Neuronal stem cell (in vitro differentiated cells): ENCODE results near the gene PRXL2B.

ENCODE experiments used
- DNase-seq: peaks from one replicate; pipeline ENCODE4 v3.0.0-alpha.2; 2013; ENCODE audit warnings: low spot score
- H2AFZ ChIP-seq: one replicate; pipeline ENCODE4 v1.6.1; 2013; ENCODE audit warnings: mild to moderate bottlenecking, low read length, inconsistent platforms
- H2AK5ac ChIP-seq: 2 replicates; pipeline ENCODE4 v1.6.1; 2013; ENCODE audit warnings: low read depth, mild to moderate bottlenecking, inconsistent platforms, low read length, moderate library complexity, mixed read lengths
- H2BK120ac ChIP-seq: 2 replicates; pipeline ENCODE4 v1.6.1; 2013; ENCODE audit warnings: low read depth, mild to moderate bottlenecking, inconsistent platforms, low read length, moderate library complexity, mixed read lengths
- H2BK12ac ChIP-seq: one replicate; pipeline ENCODE4 v1.6.1; 2013; ENCODE audit warnings: low read length, inconsistent platforms
- H2BK15ac ChIP-seq: 2 replicates; pipeline ENCODE4 v1.6.1; 2013; ENCODE audit warnings: mild to moderate bottlenecking, low read length, inconsistent platforms, mixed read lengths
- H2BK5ac ChIP-seq: one replicate; pipeline ENCODE4 v1.6.1; 2013; ENCODE audit warnings: inconsistent platforms, mild to moderate bottlenecking, low read length, moderate library complexity
- H3K14ac ChIP-seq: one replicate; pipeline ENCODE4 v1.6.1; 2013; ENCODE audit warnings: low read length, inconsistent platforms
- H3K18ac ChIP-seq: 2 replicates; pipeline ENCODE4 v1.6.1; 2013; ENCODE audit warnings: low read length, inconsistent platforms
- H3K23ac ChIP-seq: 2 replicates; pipeline ENCODE4 v1.6.1; 2013; ENCODE audit warnings: low read depth, mild to moderate bottlenecking, mixed read lengths, low read length, inconsistent platforms; ENCODE audit not compliant: poor library complexity
- H3K27ac ChIP-seq: replicated peaks from 3 replicates; pipeline ENCODE4 v1.5.1; 2013; ENCODE audit warnings: low read length, inconsistent platforms
- H3K27me3 ChIP-seq, 3 experiments: 2 replicates each; pipeline ENCODE4 v1.6.1; 2013; ENCODE audit warnings: low read length in 3 of 3, mild to moderate bottlenecking in 2 of 3, inconsistent platforms in 1 of 3, low read depth in 1 of 3, mixed read lengths in 1 of 3, moderate library complexity in 1 of 3; ENCODE audit not compliant: control insufficient read depth in 3 of 3, insufficient read depth in 3 of 3
- H3K36me3 ChIP-seq, 2 donors: replicated peaks in 1 of 2; 2 replicates each; pipeline ENCODE4 v1.6.1; 2013; ENCODE audit warnings: low read length in 2 of 2; ENCODE audit not compliant: control insufficient read depth in 2 of 2, insufficient read depth in 2 of 2
- H3K4ac ChIP-seq: 2 replicates; pipeline ENCODE4 v1.6.1; 2013; ENCODE audit warnings: inconsistent platforms, mild to moderate bottlenecking, low read length, moderate library complexity
- H3K4me1 ChIP-seq, 2 donors: 1 replicate in 1 of 2; 2 replicates in 1 of 2; pipeline ENCODE4 v1.6.1; 2013; ENCODE audit warnings: low read length in 2 of 2, low read depth in 1 of 2; ENCODE audit not compliant: control insufficient read depth in 2 of 2, insufficient read depth in 1 of 2
- H3K4me2 ChIP-seq: one replicate; pipeline ENCODE4 v1.6.1; 2013; ENCODE audit warnings: mild to moderate bottlenecking, low read length, inconsistent platforms; ENCODE audit not compliant: insufficient read depth, poor library complexity, severe bottlenecking
- H3K4me3 ChIP-seq, 2 donors: 2 replicates each; pipeline ENCODE4 v1.5.1; 2013; ENCODE audit warnings: low read length in 2 of 2, mild to moderate bottlenecking in 2 of 2, inconsistent platforms in 1 of 2, moderate library complexity in 1 of 2
- H3K79me1 ChIP-seq: one replicate; pipeline ENCODE4 v1.6.1; 2013; ENCODE audit warnings: low read depth, mild to moderate bottlenecking, inconsistent platforms, low read length, moderate library complexity
- H3K9ac ChIP-seq: one replicate; pipeline ENCODE4 v1.6.1; 2013; ENCODE audit warnings: mild to moderate bottlenecking, low read depth, low read length, inconsistent platforms; ENCODE audit not compliant: poor library complexity
- H3K9me3 ChIP-seq, 2 donors: replicated peaks in 1 of 2; 2 replicates each; pipeline versions ENCODE3 to v1.6.1; 2013; ENCODE audit warnings: low read length in 2 of 2, mild to moderate bottlenecking in 2 of 2, inconsistent platforms in 1 of 2, low read depth in 1 of 2, mixed read lengths in 1 of 2, moderate library complexity in 1 of 2; ENCODE audit not compliant: control insufficient read depth in 2 of 2, insufficient read depth in 1 of 2
- H4K8ac ChIP-seq: one replicate; pipeline ENCODE4 v1.6.1; 2013; ENCODE audit warnings: low read depth, mild to moderate bottlenecking, inconsistent platforms, low read length, moderate library complexity
- H4K91ac ChIP-seq: one replicate; pipeline ENCODE4 v1.6.1; 2013; ENCODE audit warnings: low read length, low read depth, mild to moderate bottlenecking, inconsistent platforms; ENCODE audit not compliant: poor library complexity
- WGBS, 2 donors: extraction: QIAGEN DNeasy Blood & Tissue Kit; methylation state at CpG; one replicate each; pipeline ENCODE4 v1.1.7; 2013; ENCODE audit warnings: missing lambda C conversion rate in 2 of 2, mixed read lengths in 1 of 2; ENCODE audit not compliant: insufficient read length in 2 of 2, insufficient replicate concordance in 1 of 2; ENCODE audit errors: extremely low coverage in 2 of 2; 5-methylcytosine and 5-hydroxymethylcytosine counted together

The PRXL2B gene

GRCh38 chr1:2542246-2542915 lies 44.2 kb upstream of the PRXL2B start:
- H3K4me2 ChIP-seq = no peak overlapping the region
- peak overlapping the region; percentile 96 for H2BK15ac ChIP-seq
- peak overlapping the region; percentile 100 for H2BK5ac ChIP-seq
- H3K36me3 ChIP-seq = no peaks in the 10 kb centered on the region
- H3K18ac ChIP-seq = peak overlapping the region; percentile 100
- H3K4me3 ChIP-seq = no peak overlapping the region
- H3K4me1 ChIP-seq = peaks cover 55% of the 10 kb centered on the region in 2 donors
- peak overlapping the region; percentile 100 for H2AK5ac ChIP-seq
- peaks cover 18% of the 10 kb centered on the region for H3K79me1 ChIP-seq
- no peak overlapping the region for H4K8ac ChIP-seq
- no peak for DNase-seq
- H3K23ac ChIP-seq = peak overlapping the region; percentile 75
- H2AFZ ChIP-seq = no peak overlapping the region
- H4K91ac ChIP-seq = peak overlapping the region; percentile 99
- peaks cover 2 to 4% of the 10 kb centered on the region in 2 donors for H3K9me3 ChIP-seq
- no CpG with 5 or more reads among the region's 11 CpGs for WGBS, 2 donors
- H2BK120ac ChIP-seq = peak overlapping the region; percentile 98
- peak overlapping the region; percentile 61 for H3K9ac ChIP-seq
- peaks cover 0 to 20% (median 0%) of the 10 kb centered on the region in 3 experiments for H3K27me3 ChIP-seq
- H3K4ac ChIP-seq = peak overlapping the region; percentile 99
- H3K27ac ChIP-seq = peak overlapping the region; percentile 10
- H2BK12ac ChIP-seq = peak overlapping the region; percentile 100
- peak overlapping the region; percentile 47 for H3K14ac ChIP-seq

GRCh38 chr1:2543543-2544092 lies 43.0 kb upstream of the PRXL2B start:
- no peak overlapping the region for H4K8ac ChIP-seq
- peak overlapping the region; percentile 100 for H3K18ac ChIP-seq
- H3K4me1 ChIP-seq = peaks cover 61 to 66% of the 10 kb centered on the region in 2 donors
- H3K27me3 ChIP-seq = peaks cover 0 to 8% (median 0%) of the 10 kb centered on the region in 3 experiments
- WGBS, 2 donors = no CpG with 5 or more reads among the region's 26 CpGs
- H3K36me3 ChIP-seq = no peaks in the 10 kb centered on the region
- peak overlapping the region in 1 of 2 donors; percentile 21 for H3K4me3 ChIP-seq
- H2BK12ac ChIP-seq = peak overlapping the region; percentile 100
- H2BK5ac ChIP-seq = peak overlapping the region; percentile 100
- H3K4me2 ChIP-seq = peak overlapping the region; percentile 21
- peaks cover 0 to under 1% of the 10 kb centered on the region in 2 donors for H3K9me3 ChIP-seq
- peak overlapping the region; percentile 92 for H3K14ac ChIP-seq
- peaks cover 21% of the 10 kb centered on the region for H3K79me1 ChIP-seq
- H2AFZ ChIP-seq = peak overlapping the region; percentile 69
- peak overlapping the region; percentile 99 for H3K27ac ChIP-seq
- peak overlapping the region; percentile 98 for H2BK120ac ChIP-seq
- peak overlapping the region; percentile 42 for H2BK15ac ChIP-seq
- peak overlapping the region; percentile 68 for H3K23ac ChIP-seq
- peak overlapping the region; percentile 99 for H4K91ac ChIP-seq
- DNase-seq = peak; percentile 68
- H3K9ac ChIP-seq = peak overlapping the region; percentile 86
- H3K4ac ChIP-seq = peak overlapping the region; percentile 70
- peak overlapping the region; percentile 100 for H2AK5ac ChIP-seq

- Histone ChIP-seq H3K4me3 (peak overlapping the region in 1 of 2 donors; percentile 21), H3K4ac (peak overlapping the region; percentile 70), H3K27ac (peak overlapping the region; percentile 99), H3K27me3 (peaks cover 0 to 4% (median 0%) of the 10 kb centered on the region in 3 experiments), H2BK12ac (peak overlapping the region; percentile 100), H2AFZ (peak overlapping the region; percentile 69), H3K79me1 (peaks cover 21% of the 10 kb centered on the region), H3K18ac (peak overlapping the region; percentile 100), H3K9ac (peak overlapping the region; percentile 65), H3K23ac (peak overlapping the region; percentile 81), H4K91ac (peak overlapping the region; percentile 98), H2AK5ac (peak overlapping the region; percentile 100), H4K8ac (no peak overlapping the region), H3K9me3 (no peaks in the 10 kb centered on the region), H3K36me3 (no peaks in the 10 kb centered on the region), H2BK15ac (peak overlapping the region; percentile 42), H2BK120ac (peak overlapping the region; percentile 98), H3K4me2 (peak overlapping the region; percentile 29), H3K14ac (peak overlapping the region; percentile 92), H3K4me1 (peaks cover 67 to 72% of the 10 kb centered on the region in 2 donors), H2BK5ac (peak overlapping the region; percentile 100)
- WGBS, 2 donors = no CpG with 5 or more reads among the region's 26 CpGs
- DNase-seq = peak; percentile 57
These were observed 42.3 kb upstream of the PRXL2B start for GRCh38 chr1:2544093-2544874.
